Activated T-cell treated with anti-CD3 and anti-CD28 coated beads, Interleukin-2, amount 50 U/mL, for 48 hours (primary cell): ENCODE results near the gene BBS9.
"Not testable (repeated sequence)": the region's sequence is repeated elsewhere in the genome, so short reads cannot be mapped to it uniquely, and the experiment has no call there.

Source experiments
- DNase-seq, 2 experiments: peaks; one replicate each; pipeline ENCODE4 v3.0.0-alpha.2; 2020

The BBS9 gene

GRCh38 chr7:33449847-33450246 is 320.5 kb downstream of the BBS9 start:
- no peak for DNase-seq

GRCh38 chr7:33452805-33453502 is 323.6 kb downstream of the BBS9 start:
- no peak for DNase-seq

GRCh38 chr7:33457039-33457438 is 327.7 kb downstream of the BBS9 start:
- no peak for DNase-seq

- DNase-seq, result no peak
Observed at GRCh38 chr7:33458581-33458980, 329.2 kb downstream of the BBS9 start.

GRCh38 chr7:33459340-33459751 is 330.0 kb downstream of the BBS9 start:
- no peak for DNase-seq

- no peak for DNase-seq
Observed at GRCh38 chr7:33463131-33463530, 333.8 kb downstream of the BBS9 start.

- DNase-seq, result no peak
Observed at GRCh38 chr7:33466203-33466602, 336.8 kb downstream of the BBS9 start.

- no peak for DNase-seq
Observed at GRCh38 chr7:33471636-33472242, 342.4 kb downstream of the BBS9 start.

GRCh38 chr7:33472348-33473025 is 343.1 kb downstream of the BBS9 start:
- no peak for DNase-seq

- no peak for DNase-seq
Observed at GRCh38 chr7:33477719-33478480, 348.5 kb downstream of the BBS9 start.

- DNase-seq, result not testable (repeated sequence)
Observed at GRCh38 chr7:33484476-33484875, 355.1 kb downstream of the BBS9 start.

GRCh38 chr7:33485747-33486493 is 356.6 kb downstream of the BBS9 start:
- DNase-seq, result no peak

- DNase-seq, result no peak
Observed at GRCh38 chr7:33486633-33487032, 357.3 kb downstream of the BBS9 start.

GRCh38 chr7:33487998-33488682 is 358.8 kb downstream of the BBS9 start:
- no peak for DNase-seq

- no peak for DNase-seq
Observed at GRCh38 chr7:33494474-33494873, 365.1 kb downstream of the BBS9 start.

- DNase-seq, result no peak
Observed at GRCh38 chr7:33495207-33495606, 365.8 kb downstream of the BBS9 start.

- no peak for DNase-seq
Observed at GRCh38 chr7:33497051-33497450, 367.7 kb downstream of the BBS9 start.

GRCh38 chr7:33500703-33501701 is 371.6 kb downstream of the BBS9 start:
- no peak for DNase-seq

GRCh38 chr7:33503014-33503413 is 373.6 kb downstream of the BBS9 start:
- DNase-seq, result no peak

- no peak for DNase-seq
Observed at GRCh38 chr7:33503736-33504135, 374.4 kb downstream of the BBS9 start.

- DNase-seq, result no peak
Observed at GRCh38 chr7:33504266-33504665, 374.9 kb downstream of the BBS9 start.
